Measurements from ENCODE around the gene SORCS3. TPM values are rescaled to one million over a fixed set of nuclear protein-coding genes. Genes with fewer than 3 reads are reported as not detected.

SORCS3 gene
- total and polyA plus RNA-seq, 2 of the 4 experiments (the other 2 are of a cell fraction) = not detected

DNA sequence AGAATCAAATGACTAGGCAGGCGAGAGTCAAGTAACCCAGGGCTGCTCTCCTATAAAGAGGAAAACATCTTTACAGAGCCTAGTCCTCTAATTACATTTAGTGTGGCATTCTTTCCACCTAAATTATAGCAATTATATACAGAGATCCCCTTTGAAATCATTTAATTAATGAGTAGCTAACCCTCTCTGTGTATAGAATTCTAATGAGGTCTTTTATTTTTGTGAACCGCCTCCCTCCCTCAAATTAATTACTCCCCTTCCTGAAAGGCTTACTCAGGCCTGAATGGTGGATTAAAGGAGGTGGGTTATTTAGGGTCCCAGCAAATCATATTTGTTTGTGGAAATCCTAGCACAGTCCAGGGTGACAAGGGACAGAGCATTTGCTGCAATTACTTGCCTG lies 551.8 kb downstream of the SORCS3 start:
- intact Hi-C loops (cut with micrococcal nuclease) (no loop called here), in situ Hi-C loops (cut with MboI; ENCODE audit: low sequenced_read_pairs) (no loop called here), dilution Hi-C loops (cut with HindIII; ENCODE audit: low sequenced_read_pairs, unreplicated experiment) (no loop called here)
- POLR2A ChIA-PET (ENCODE audit: unreplicated experiment) = no interaction called here
- H3K18ac ChIP-seq (ENCODE audit: low read depth, low read length) = no peak overlapping the region
- no peak overlapping the region for H3K14ac ChIP-seq (replicated peaks; ENCODE audit: low read depth, low read length)
- H3K27me3 ChIP-seq (ENCODE audit: control insufficient read depth, insufficient read depth, low read length) = no peaks in the 10 kb centered on the region
- H3K36me3 ChIP-seq (ENCODE audit: control insufficient read depth, insufficient read depth, low read length) = no peaks in the 10 kb centered on the region
- H4K20me1 ChIP-seq (ENCODE audit: insufficient read depth, low read length) = no peaks in the 10 kb centered on the region
- BruUV-seq (replicated peaks) = no TSS peak
- no peak overlapping the region for H2AK5ac ChIP-seq (ENCODE audit: low read depth, low read length)
- no peaks in the 10 kb centered on the region for H3K79me1 ChIP-seq (ENCODE audit: low read depth in 1 of 2, low read length in 2 of 2)
- H3K27ac ChIP-seq (ENCODE audit: insufficient read depth, low read length) = no peak overlapping the region
- H3K9me3 ChIP-seq (ENCODE audit: control insufficient read depth, insufficient read depth, low read length) = peaks cover 12% of the 10 kb centered on the region
- no peak overlapping the region for H4K5ac ChIP-seq (ENCODE audit: low read depth, low read length)
- WGBS, 2 experiments (ENCODE audit: extremely low coverage in 2 of 2, insufficient read length in 1 of 2) = no CpG with 5 or more reads among the region's 2 CpGs
- no peak overlapping the region for H3K56ac ChIP-seq (ENCODE audit: extremely low read depth, insufficient read depth, low read length)
- H3K4me1 ChIP-seq (ENCODE audit: control insufficient read depth, insufficient read depth, low read length) = no peaks in the 10 kb centered on the region
- no peak overlapping the region for H2AK9ac ChIP-seq (replicated peaks; ENCODE audit: low read depth, low read length, poor library complexity)
- H3K4me3 ChIP-seq (ENCODE audit: insufficient read depth, low read depth, low read length) = no peak overlapping the region
- no peak overlapping the region for H4K91ac ChIP-seq (ENCODE audit: insufficient read depth, low read depth, low read length)
- H3K9ac ChIP-seq (ENCODE audit: low read depth, low read length) = no peak overlapping the region
- no peak for DNase-seq
- H2BK15ac ChIP-seq (ENCODE audit: low read depth, low read length) = no peak overlapping the region
- no peak for ATAC-seq (ENCODE audit: low read depth)
- H3K4ac ChIP-seq (ENCODE audit: low read depth, low read length) = no peak overlapping the region
- H2AFZ ChIP-seq (replicated peaks; ENCODE audit: low read length, poor library complexity) = no peak overlapping the region
- TF ChIP-seq ELK1 (IDR thresholded peaks at IDR 0.05; ENCODE audit: borderline replicate concordance, low read depth, low read length) = no peak
- TF ChIP-seq RFX5 (IDR thresholded peaks at IDR 0.05; ENCODE audit: low read depth, low read length) = no peak
- TF ChIP-seq SMC3 (IDR thresholded peaks at IDR 0.05; ENCODE audit: low read depth, low read length) = no peak
- TF ChIP-seq MXI1 (IDR thresholded peaks at IDR 0.05; ENCODE audit: borderline replicate concordance, low read depth, low read length) = no peak
- TF ChIP-seq FOS (IDR thresholded peaks at IDR 0.05; ENCODE audit: low read depth, low read length) = no peak
- TF ChIP-seq BHLHE40 (IDR thresholded peaks at IDR 0.05; ENCODE audit: low read depth, low read length) = no peak
- TF ChIP-seq CEBPB (IDR thresholded peaks at IDR 0.05; ENCODE audit: low read depth, low read length) = no peak
- TF ChIP-seq CHD1 (IDR thresholded peaks at IDR 0.05; ENCODE audit: low read depth, low read length) = no peak
- TF ChIP-seq MAZ (IDR thresholded peaks at IDR 0.05; ENCODE audit: borderline replicate concordance, low read depth, low read length) = no peak
- TF ChIP-seq CTCF (conservative IDR thresholded peaks at IDR 0.05; ENCODE audit: low read depth, low read length) = no peak
- no peak for TF ChIP-seq RCOR1 (IDR thresholded peaks at IDR 0.05; ENCODE audit: insufficient replicate concordance, low read length)
- no peak for TF ChIP-seq USF2 (IDR thresholded peaks at IDR 0.05; ENCODE audit: low read depth, low read length)
- no peak for TF ChIP-seq MAFK (IDR thresholded peaks at IDR 0.05; ENCODE audit: low read depth, low read length)
- no peak overlapping the region for H3K4me2 ChIP-seq (ENCODE audit: low read depth, low read length)
- H2BK5ac ChIP-seq (ENCODE audit: low read depth, low read length, poor library complexity, severe bottlenecking) = no peak overlapping the region
- H3K9me1 ChIP-seq (ENCODE audit: insufficient read depth, low read length) = no peaks in the 10 kb centered on the region
- H2BK120ac ChIP-seq (ENCODE audit: low read depth, low read length) = no peak overlapping the region
- CTCF ChIA-PET = no interaction called here
- H2BK20ac ChIP-seq (ENCODE audit: low read depth, low read length) = no peak overlapping the region
- no peak overlapping the region for H4K8ac ChIP-seq (ENCODE audit: low read depth in 2 of 2, low read length in 2 of 2)
- no peak overlapping the region for H3K23ac ChIP-seq (ENCODE audit: low read depth, low read length)

All from IMR-90 (cell line).